Measurements from ENCODE around the gene MUC6.

The MUC6 gene

GRCh38 chr11:1072821-1073231 lies 36.3 kb upstream of the MUC6 start:
- no peak for DNase-seq

- no peak for DNase-seq
Measured at GRCh38 chr11:1072116-1072820, 35.8 kb upstream of the MUC6 start.

- DNase-seq, result no peak
Measured at GRCh38 chr11:1071571-1072115, 35.1 kb upstream of the MUC6 start.

- no peak for DNase-seq
Measured at GRCh38 chr11:1070594-1071462, 34.3 kb upstream of the MUC6 start.

GRCh38 chr11:1069740-1070139 lies 33.2 kb upstream of the MUC6 start:
- no peak for DNase-seq

GRCh38 chr11:1067812-1068496 lies 31.4 kb upstream of the MUC6 start:
- DNase-seq, result no peak

DNA sequence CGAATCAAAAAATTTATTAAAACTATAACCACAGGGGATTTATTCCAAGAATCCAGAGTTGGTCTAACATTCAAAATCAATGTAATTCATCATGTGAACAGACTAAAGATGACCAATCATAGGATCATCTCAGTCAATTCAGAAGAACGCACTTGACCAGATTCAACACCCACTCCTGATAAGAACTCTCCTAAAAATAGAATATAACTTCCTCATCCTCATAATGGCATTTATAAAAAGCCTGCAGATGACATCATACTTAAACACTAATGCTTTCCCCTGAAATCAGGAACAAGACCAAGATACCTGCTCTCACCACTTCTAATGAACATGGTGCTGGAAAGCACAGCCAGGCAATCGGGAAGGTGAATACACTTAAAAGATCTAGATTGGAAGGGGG lies 27.6 kb upstream of the MUC6 start:
- no peak for DNase-seq

DNA sequence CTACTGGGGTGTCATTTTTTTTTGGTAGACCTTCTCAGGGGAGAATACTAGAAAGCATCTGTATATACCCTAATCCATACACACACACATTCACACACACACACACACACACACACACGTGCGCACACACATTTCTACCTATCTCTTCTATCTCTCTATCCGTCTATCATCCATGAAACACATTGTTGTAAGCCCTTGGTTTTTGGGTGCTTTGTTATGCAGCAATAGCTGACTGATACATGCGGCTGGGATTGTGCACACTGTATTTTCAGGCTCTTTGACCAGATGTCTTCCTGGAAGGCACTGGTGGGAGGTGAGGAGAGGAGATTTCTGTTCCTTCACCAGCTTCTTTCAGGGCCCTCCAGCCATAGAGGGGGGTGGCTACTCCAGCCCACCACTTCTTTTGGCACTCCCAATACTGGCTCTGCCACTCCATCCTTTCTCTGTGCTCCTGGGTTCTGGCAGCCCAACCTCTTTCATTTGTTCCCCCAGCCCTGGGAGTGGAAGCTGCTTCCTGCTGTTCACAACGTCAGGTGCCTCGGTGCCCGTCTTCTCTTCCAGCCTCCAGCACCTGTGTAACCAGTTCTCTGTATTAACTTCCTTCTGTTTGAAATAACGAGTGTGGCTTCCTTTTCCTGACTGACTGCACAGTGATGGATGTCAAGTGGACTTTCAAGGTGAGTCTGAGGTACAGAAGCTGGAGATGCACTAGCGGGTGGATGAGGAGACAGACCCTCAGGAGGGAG lies 25.7 kb upstream of the MUC6 start:
- no peak for DNase-seq

GRCh38 chr11:1060852-1061616 lies 24.5 kb upstream of the MUC6 start:
- no peak for DNase-seq

DNA sequence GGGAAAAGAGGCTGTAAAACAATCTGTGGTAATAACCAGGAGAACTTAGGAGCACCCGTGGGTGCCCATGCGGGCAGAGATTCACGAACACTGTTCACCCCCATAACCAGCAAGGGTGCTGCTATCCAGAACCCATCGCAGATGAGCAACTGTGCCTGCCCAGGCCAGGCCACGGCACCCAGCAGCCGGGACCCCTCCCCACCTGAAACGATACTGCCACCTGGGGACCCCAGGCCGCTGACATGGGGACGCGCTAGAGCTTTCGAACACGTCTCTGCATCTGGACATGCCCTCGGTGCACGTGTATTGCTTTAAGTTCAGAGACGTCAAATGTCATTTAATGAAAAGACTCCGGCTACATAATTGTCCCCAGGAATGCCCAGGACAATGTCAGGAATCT lies 23.9 kb upstream of the MUC6 start:
- DNase-seq, result no peak

DNA sequence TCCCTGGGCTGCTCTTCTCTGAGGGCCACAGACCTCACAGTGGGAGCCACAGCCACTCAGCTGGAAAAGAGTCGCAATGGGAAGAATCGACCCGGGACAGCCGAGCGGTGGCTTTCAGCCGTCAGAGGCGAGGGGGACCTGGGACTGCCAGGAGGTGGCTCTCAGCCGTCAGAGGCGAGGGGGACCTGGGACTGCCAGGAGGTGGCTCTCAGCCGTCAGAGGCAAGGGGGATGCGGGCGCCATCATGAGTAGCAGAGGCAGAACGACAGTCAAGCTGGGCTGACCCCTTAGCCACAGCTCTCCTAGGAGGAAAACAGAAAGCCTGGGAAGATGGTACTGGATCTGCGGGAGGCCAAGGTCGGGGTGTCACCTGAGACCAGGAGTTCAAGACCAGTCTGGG lies 23.2 kb upstream of the MUC6 start:
- no peak for DNase-seq

GRCh38 chr11:1057806-1058205 lies 21.3 kb upstream of the MUC6 start:
- no peak for DNase-seq

GRCh38 chr11:1055990-1056771 lies 19.7 kb upstream of the MUC6 start:
- no peak for DNase-seq

- DNase-seq, result no peak
Measured at GRCh38 chr11:1055109-1055703, 18.7 kb upstream of the MUC6 start.

DNA sequence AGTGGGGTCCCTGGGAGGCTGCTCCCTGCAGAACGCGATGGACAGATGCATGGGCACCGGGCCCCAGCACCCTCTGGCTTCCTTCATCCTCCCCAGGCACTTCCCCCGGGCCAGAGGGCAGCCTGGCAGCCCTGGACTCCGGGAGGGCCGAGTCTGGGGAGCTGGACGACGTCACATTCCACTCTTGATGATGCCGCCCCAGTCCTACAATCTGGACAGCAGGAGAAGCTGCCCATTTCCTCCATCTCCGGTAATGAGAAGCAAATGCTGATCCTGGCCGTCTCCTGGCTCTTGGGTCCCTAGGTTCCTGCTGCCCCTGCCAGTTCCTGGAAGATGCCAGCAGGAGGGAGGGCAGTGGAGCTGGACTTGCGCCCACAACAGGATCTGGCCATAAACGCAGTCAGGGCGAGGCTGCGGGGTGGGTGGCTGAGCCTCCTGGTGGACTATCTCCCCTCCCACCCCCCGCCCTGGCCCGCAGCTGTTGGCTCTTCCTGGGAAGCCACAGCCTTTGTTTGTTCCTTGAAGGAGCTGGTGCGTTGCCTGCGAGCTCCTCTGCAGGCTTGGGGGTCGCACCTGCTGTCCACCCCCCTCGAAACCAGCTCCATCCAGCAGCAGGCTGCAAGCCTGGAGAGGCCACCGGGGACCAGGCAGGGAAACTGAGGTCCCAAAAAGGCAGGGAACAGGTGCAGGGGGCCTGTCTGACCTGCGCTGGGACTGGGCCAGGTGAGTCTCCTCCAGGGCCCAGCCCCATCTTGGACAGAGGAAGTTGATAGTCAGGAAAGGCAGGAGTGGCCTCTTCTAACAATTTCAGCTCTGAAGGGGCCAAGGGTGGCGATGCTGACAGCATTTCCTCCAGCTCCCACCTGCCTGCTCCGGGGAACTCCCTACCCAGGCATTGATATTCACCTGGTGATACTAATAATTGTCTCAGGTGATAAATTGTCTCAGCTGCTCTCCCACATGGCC lies 17.9 kb upstream of the MUC6 start:
- DNase-seq, result no peak

- DNase-seq, result no peak
Measured at GRCh38 chr11:1053121-1053901, 16.8 kb upstream of the MUC6 start.

DNA sequence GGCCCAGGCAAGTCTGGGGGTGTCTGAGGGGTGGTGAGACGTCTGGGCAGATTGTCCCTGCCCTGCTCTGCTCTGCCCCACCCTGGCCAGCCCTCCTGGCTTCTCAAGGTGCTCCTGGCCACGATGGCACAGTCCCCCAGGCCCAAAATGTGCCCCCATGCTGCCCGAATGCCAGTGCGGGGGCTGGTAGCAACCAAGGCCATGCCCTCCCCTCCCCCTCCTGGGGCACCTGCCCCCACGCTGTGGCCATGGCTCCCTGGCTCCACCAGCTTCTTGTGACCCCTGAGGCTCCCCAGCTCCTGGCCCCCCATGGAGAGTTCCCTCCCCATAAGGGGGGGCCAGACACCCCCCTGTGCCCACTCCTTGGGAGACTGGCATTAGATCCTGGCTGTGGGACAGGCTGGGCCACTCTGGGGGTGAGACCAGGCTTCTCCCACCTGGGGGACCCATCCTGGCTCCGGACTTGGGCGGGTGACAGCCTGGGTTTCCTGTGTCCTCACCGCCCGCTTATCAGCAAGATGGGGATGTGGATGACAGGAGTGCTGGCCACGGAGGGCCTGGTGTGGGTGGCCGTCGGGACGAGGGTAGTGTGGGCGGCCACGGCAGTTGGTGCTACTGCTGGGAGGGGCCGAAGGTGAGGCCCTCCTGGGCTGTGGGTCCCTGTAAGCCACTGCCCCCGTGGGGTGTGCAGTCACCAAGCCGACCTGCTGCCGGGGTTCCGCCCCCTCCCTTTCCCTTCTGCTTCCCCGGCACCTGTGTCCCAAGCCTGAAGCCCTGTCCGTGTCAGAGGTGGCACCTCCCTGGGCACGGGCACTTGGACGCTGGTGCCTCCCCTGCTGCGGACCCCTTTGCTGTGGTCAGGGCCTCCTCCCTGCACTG lies 15.9 kb upstream of the MUC6 start:
- DNase-seq, result no peak
